K562 (cell line): ENCODE measurements around the gene BSDC1. TPM values are rescaled to one million over a fixed set of nuclear protein-coding genes. Genes with fewer than 3 reads are reported as not detected.

Experiments
- ATAC-seq: fragments of 200-7000 bp; cut with Tn5 transposase; 3 replicates; pipeline ENCODE4 v1.9.1; 2020; ENCODE audit warnings: moderate library complexity
- BruUV-seq: library from RNA; stranded (reverse); fragments of 400-500 nt; replicated peaks from 2 replicates; lab custom pipeline; 2021; lab: Mats Ljungman, UMichigan
- CTCF ChIA-PET: fragments of 300-600 bp; formaldehyde crosslinking; extraction: SDS; loops from one replicate; lab custom pipeline; 2021; ENCODE audit warnings: low intra/inter-chr PET ratio; lab: Yijun Ruan, JAX
- POLR2A ChIA-PET: fragments of 300-600, 350-650 bp; sonication (Branson Sonifier 250); formaldehyde crosslinking; extraction: SDS; loops from one replicate; lab custom pipeline; 2021; ENCODE audit warnings: antibody characterized with exemption, inconsistent platforms; lab: Yijun Ruan, JAX
- DNase-seq, 4 experiments: peaks; one replicate each; pipeline versions ENCODE4 v3.0.0 to v3.0.0-alpha.2; 2011 to 2018; ENCODE audit warnings: low spot score in 3 of 4, mixed read lengths in 3 of 4; ENCODE audit errors: extremely low read depth in 1 of 4
- FAIRE-seq: peaks from 2 replicates; lab custom pipeline; 2011; peaks lifted over from hg19 to GRCh38; lab: Jason Lieb, UNC
- H2AFZ ChIP-seq: 2 replicates; pipeline ENCODE4 v1.6.0; 2011; ENCODE audit warnings: low read depth, low read length, control low read depth, inconsistent platforms
- H3K27ac ChIP-seq: fragments of 200-600 bp; 3 replicates; pipeline ENCODE4 v1.8.0; 2011; ENCODE audit warnings: low read depth, mild to moderate bottlenecking, control low read depth, inconsistent platforms, low read length, moderate library complexity, mixed read lengths; ENCODE audit errors: extremely low read depth
- H3K27me3 ChIP-seq, 2 experiments: fragments of 300-600 bp in 1 of 2; 2 replicates in 1 of 2; 3 replicates in 1 of 2; pipeline versions ENCODE4 v1.6.0 to v1.8.0; 2011; ENCODE audit warnings: inconsistent platforms in 2 of 2, low read length in 2 of 2, mild to moderate bottlenecking in 1 of 2, mixed read lengths in 1 of 2, moderate library complexity in 1 of 2; ENCODE audit not compliant: control insufficient read depth in 2 of 2, insufficient read depth in 2 of 2
- H3K36me3 ChIP-seq: fragments of 300-600 bp; 3 replicates; pipeline ENCODE4 v1.8.0; 2011; ENCODE audit warnings: mild to moderate bottlenecking, low read length, inconsistent platforms; ENCODE audit not compliant: control insufficient read depth, insufficient read depth
- H3K4me1 ChIP-seq, 2 experiments: fragments of 200-600 bp in 1 of 2; replicated peaks in 1 of 2; 2 replicates in 1 of 2; 3 replicates in 1 of 2; pipeline versions ENCODE4 v1.5.1 to v1.8.0; 2011; ENCODE audit warnings: inconsistent platforms in 2 of 2, low read length in 2 of 2, mild to moderate bottlenecking in 1 of 2, mixed read lengths in 1 of 2, moderate library complexity in 1 of 2; ENCODE audit not compliant: control insufficient read depth in 2 of 2, insufficient read depth in 2 of 2
- H3K4me2 ChIP-seq: 2 replicates; pipeline ENCODE4 v1.6.1; 2011; ENCODE audit warnings: low read length, control low read depth, inconsistent platforms, mixed read lengths; ENCODE audit not compliant: insufficient read depth
- H3K4me3 ChIP-seq: fragments of 200-600 bp; sonication (generic), shearing (Covaris generic); 2 replicates; pipeline ENCODE4 v1.5.1; 2016; ENCODE audit warnings: control low read depth, inconsistent platforms
- H3K79me2 ChIP-seq: fragments of 200-600 bp; 3 replicates; pipeline ENCODE4 v1.8.0; 2011; ENCODE audit warnings: low read length, inconsistent platforms; ENCODE audit not compliant: control insufficient read depth, insufficient read depth
- H3K9ac ChIP-seq, 2 experiments: 2 replicates each; pipeline versions ENCODE4 v1.6.0 to v1.6.1; 2011; ENCODE audit warnings: low read depth in 2 of 2, low read length in 2 of 2, control low read depth in 1 of 2, inconsistent platforms in 1 of 2, mild to moderate bottlenecking in 1 of 2, mixed read lengths in 1 of 2; ENCODE audit not compliant: insufficient read depth in 1 of 2
- H3K9me1 ChIP-seq: one replicate; pipeline ENCODE4 v1.6.0; 2011; ENCODE audit warnings: inconsistent platforms, mild to moderate bottlenecking, low read length, moderate library complexity; ENCODE audit not compliant: control insufficient read depth, insufficient read depth
- H3K9me3 ChIP-seq: replicated peaks from 2 replicates; pipeline ENCODE4 v1.5.1; 2011; ENCODE audit warnings: low read depth, low read length, inconsistent platforms; ENCODE audit not compliant: control insufficient read depth, insufficient read depth
- H4K20me1 ChIP-seq: replicated peaks from 2 replicates; pipeline ENCODE4 v1.6.1; 2011; ENCODE audit warnings: low read length, inconsistent platforms, mixed read lengths; ENCODE audit not compliant: control insufficient read depth, insufficient read depth
- ADNP ChIP-seq: fragments of 200-800 bp; sonication (Bioruptor generic); IDR thresholded peaks from 2 replicates; pipeline ENCODE4 v1.6.1; 2016; ENCODE audit warnings: missing genetic modification characterization, missing compliant biosample characterization
- NR1H2 ChIP-seq: sonication (generic); formaldehyde crosslinking; IDR thresholded peaks from 2 replicates; pipeline ENCODE4 v1.4.0; 2020; ENCODE audit warnings: mild to moderate bottlenecking, missing genetic modification reagents
- NR2F6 ChIP-seq: fragments of 450-650 bp; formaldehyde crosslinking; IDR thresholded peaks from 2 replicates; pipeline ENCODE4 v1.4.0; 2020; ENCODE audit warnings: mild to moderate bottlenecking
- POLR2B ChIP-seq: fragments of 450-650 bp; IDR thresholded peaks from 2 replicates; pipeline ENCODE4 v1.6.1; 2018; ENCODE audit warnings: low read depth; ENCODE audit not compliant: partially characterized antibody
- SP2 ChIP-seq: IDR thresholded peaks from 2 replicates; pipeline ENCODE4 v1.6.1; 2011; ENCODE audit warnings: mild to moderate bottlenecking, low read depth, low read length, moderate library complexity; ENCODE audit not compliant: poor library complexity, severe bottlenecking; ENCODE audit errors: extremely low read depth
- ZFX ChIP-seq: sonication (generic); formaldehyde crosslinking; IDR thresholded peaks from 2 replicates; pipeline ENCODE4 v1.8.0; 2022; ENCODE audit warnings: mild to moderate bottlenecking, missing genetic modification reagents, moderate library complexity
- ZNF384 ChIP-seq: IDR thresholded peaks from 2 replicates; pipeline ENCODE4 v1.6.1; 2012; ENCODE audit warnings: low read depth, low read length, improper control_type of control experiment
- WGBS: fragments of 100-300 bp; shearing (Covaris generic); methylation state at CpG from one replicate; pipeline ENCODE4 v1.1.6; 2016; ENCODE audit warnings: low coverage, mixed read lengths; ENCODE audit not compliant: insufficient coverage; ENCODE audit errors: missing lambda C conversion rate; 5-methylcytosine and 5-hydroxymethylcytosine counted together
- in situ Hi-C: fragments of 300-500 bp; cut with MboI; formaldehyde crosslinking; loops from 4 replicates; pipeline ENCODE4 v1.15.0; 2018; ENCODE audit warnings: inconsistent platforms, mixed read lengths
- intact Hi-C: fragments of 100-400 bp; cut with micrococcal nuclease; formaldehyde crosslinking; loops from 2 replicates; pipeline ENCODE4 v1.14.2; 2022
- polyA plus RNA-seq, 8 experiments: library from polyadenylated mRNA; depleted of rRNA in 4 of 8; stranded (reverse) in 5 of 8; unstranded in 3 of 8; fragments of >200 nt; fragmentation: Nextera tagmentation in 2 of 8; fragmentation: Illumina TruSeq in 1 of 8; extraction: Ambion mirVana in 2 of 8; extraction: Trizol in 1 of 8; gene quantifications; 2 replicates each; pipeline versions ENCODE4 v1.2.1 to v1.2.3, GENCODE V29; 2011 to 2014; ENCODE audit warnings: inconsistent platforms in 1 of 8, missing spikeins in 1 of 8
- total RNA-seq, 7 experiments: library from RNA; depleted of rRNA in 6 of 7; stranded (reverse); fragments of >200 nt in 6 of 7; fragmentation: Illumina TruSeq in 2 of 7; extraction: Trizol in 2 of 7; gene quantifications; 2 replicates each; pipeline versions ENCODE4 v1.2.1 to v1.2.3, GENCODE V29; 2011 to 2021; ENCODE audit warnings: low replicate concordance in 1 of 7
- TF ChIP-seq, protein P1 (sequence below): fragments of 450-650 bp; formaldehyde crosslinking; IDR thresholded peaks from 2 replicates; pipeline ENCODE4 v1.4.0; 2022; ENCODE audit warnings: mild to moderate bottlenecking, moderate library complexity
- TF ChIP-seq, protein P2 (sequence below): fragments of 250-450 bp; sonication (Bioruptor Pico); IDR thresholded peaks from 2 replicates; pipeline ENCODE4 v1.8.0; 2021; ENCODE audit warnings: borderline replicate concordance, mild to moderate bottlenecking, moderate library complexity; ENCODE audit not compliant: poor library complexity, severe bottlenecking

Gene BSDC1
- total and polyA plus RNA-seq, 9 of the 15 experiments (the other 6 are each of a cell fraction or from before 2014, with no cell fraction given), result 10.2 to 96.8 (median 73.1) TPM

DNA sequence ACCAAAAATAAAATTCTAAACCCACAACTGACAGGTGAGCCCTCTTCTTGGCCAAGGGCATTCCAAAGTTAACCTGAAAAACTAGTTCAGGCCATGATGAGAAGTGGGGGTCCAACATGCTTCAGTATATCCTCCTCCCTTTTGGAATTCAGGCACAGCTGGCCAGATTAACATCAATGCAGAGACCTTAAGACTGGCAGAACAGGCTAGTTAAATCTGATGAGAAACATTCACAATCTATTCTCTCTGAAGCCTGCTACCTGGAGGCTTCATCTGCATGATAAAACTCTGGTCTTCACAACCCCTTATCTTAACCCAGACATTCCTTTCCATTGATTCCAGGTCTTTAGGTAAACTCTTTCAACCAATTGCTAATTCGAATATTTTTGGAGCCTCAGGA lies 43.9 kb upstream of the BSDC1 start (continued):
- TF ChIP-seq, protein P1, sequence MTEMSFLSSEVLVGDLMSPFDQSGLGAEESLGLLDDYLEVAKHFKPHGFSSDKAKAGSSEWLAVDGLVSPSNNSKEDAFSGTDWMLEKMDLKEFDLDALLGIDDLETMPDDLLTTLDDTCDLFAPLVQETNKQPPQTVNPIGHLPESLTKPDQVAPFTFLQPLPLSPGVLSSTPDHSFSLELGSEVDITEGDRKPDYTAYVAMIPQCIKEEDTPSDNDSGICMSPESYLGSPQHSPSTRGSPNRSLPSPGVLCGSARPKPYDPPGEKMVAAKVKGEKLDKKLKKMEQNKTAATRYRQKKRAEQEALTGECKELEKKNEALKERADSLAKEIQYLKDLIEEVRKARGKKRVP, result no peak
- TF ChIP-seq ZNF384 (no peak), NR1H2 (CRISPR knock-in tag) (no peak)

DNA sequence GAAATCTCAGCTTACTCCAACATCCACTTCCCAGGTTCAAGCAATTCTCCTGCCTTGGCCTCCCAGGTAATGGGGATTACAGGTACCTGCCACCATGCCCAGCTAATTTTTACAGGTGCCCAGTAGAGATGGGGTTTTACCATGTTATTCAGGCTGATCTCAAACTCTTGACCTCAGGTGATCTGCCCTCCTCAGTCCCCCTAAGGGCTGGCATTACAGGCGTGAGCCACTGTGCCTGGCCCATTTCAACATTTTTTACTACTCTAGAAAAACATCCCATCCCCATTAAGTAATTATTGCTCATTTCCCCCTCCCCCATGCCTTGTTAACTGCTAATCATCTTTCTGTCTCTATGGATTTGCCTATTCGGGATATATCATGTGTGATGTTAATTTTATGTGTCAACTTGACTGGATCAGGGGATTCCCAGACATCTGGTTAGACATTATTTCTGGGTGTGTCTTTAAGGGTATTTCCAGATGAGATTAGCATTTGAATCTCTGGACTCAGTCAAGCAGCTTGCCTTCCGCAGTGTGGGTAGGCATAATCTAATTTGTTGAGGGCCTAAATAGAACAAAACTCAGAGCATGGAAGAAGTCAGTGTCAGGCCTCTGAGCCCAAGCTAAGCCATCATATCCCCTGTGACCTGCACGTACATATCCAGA lies 37.6 kb upstream of the BSDC1 start:
- H3K79me2 ChIP-seq, result no peaks in the 10 kb centered on the region
- H3K9me3 ChIP-seq, result no peaks in the 10 kb centered on the region
- no peak for FAIRE-seq
- no peaks in the 10 kb centered on the region for H3K9me1 ChIP-seq
- H3K9ac ChIP-seq, result no peak overlapping the region
- no peaks in the 10 kb centered on the region for H4K20me1 ChIP-seq
- H3K4me3 ChIP-seq, result no peak overlapping the region
- no peaks in the 10 kb centered on the region for H3K36me3 ChIP-seq
- no peak for ATAC-seq
- no TSS peak for BruUV-seq
- ChIA-PET CTCF (no interaction called here), POLR2A (no interaction called here)
- H2AFZ ChIP-seq, result no peak overlapping the region
- no peak overlapping the region for H3K27ac ChIP-seq
- no peak for DNase-seq
- 12% methylated on average over 4 of the region's 4 CpGs for WGBS
- intact Hi-C loops (no loop called here), in situ Hi-C loops (no loop called here)
- H3K4me2 ChIP-seq, result no peak overlapping the region
- H3K27me3 ChIP-seq, result peaks cover 22 to 24% of the 10 kb centered on the region in 2 experiments
- peaks cover 0 to 2% of the 10 kb centered on the region in 2 experiments; a peak in 2 of 5 replicates for H3K4me1 ChIP-seq
- TF ChIP-seq ADNP (tag), result no peak
- TF ChIP-seq NR2F6 (CRISPR knock-in tag), result no peak
- TF ChIP-seq, protein P2, sequence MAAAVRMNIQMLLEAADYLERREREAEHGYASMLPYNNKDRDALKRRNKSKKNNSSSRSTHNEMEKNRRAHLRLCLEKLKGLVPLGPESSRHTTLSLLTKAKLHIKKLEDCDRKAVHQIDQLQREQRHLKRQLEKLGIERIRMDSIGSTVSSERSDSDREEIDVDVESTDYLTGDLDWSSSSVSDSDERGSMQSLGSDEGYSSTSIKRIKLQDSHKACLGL (CRISPR knock-in tag), result no peak
- TF ChIP-seq ZFX (CRISPR knock-in tag), result no peak
- no peak for TF ChIP-seq SP2
- TF ChIP-seq POLR2B, result no peak
